B cell (primary cell): ENCODE data around the gene SELE. TPM values are rescaled to one million over a fixed set of nuclear protein-coding genes. Genes with fewer than 3 reads are reported as not detected.

Source experiments
- ATAC-seq: fragments of 200-7000 bp; cut with Tn5 transposase; one replicate; pipeline ENCODE4 v1.10.0; 2021; ENCODE audit warnings: low read depth, mild to moderate bottlenecking, moderate number of reproducible peaks, moderate library complexity
- CTCF ChIA-PET: fragments of 350-600 bp; sonication (Branson Sonifier 250); formaldehyde crosslinking; loops from one replicate; lab custom pipeline; 2021; ENCODE audit warnings: antibody characterized with exemption, inconsistent platforms; lab: Charles Lee
- POLR2A ChIA-PET: fragments of 350-600 bp; sonication (Branson Sonifier 250); formaldehyde crosslinking; loops from one replicate; lab custom pipeline; 2021; ENCODE audit warnings: antibody characterized with exemption; lab: Charles Lee
- DNase-seq: peaks from one replicate; pipeline ENCODE4 v3.0.0; 2013
- H2AFZ ChIP-seq: 2 replicates; pipeline ENCODE4 v1.6.1; 2012; ENCODE audit warnings: mild to moderate bottlenecking, low read depth, low read length; ENCODE audit not compliant: insufficient read depth, poor library complexity, severe bottlenecking
- H3K27ac ChIP-seq, 2 donors: 1 replicate in 1 of 2; 2 replicates in 1 of 2; pipeline ENCODE4 v1.5.1; 2012 to 2013; ENCODE audit warnings: low read length in 2 of 2, mild to moderate bottlenecking in 2 of 2, moderate library complexity in 1 of 2
- H3K27me3 ChIP-seq, 4 experiments: fragments of 200-600 bp in 1 of 4; sonication (generic) in 1 of 4; replicated peaks in 1 of 4; 1 replicate in 2 of 4; 2 replicates in 2 of 4; pipeline versions ENCODE4 v1.6.1 to v1.7.0; 2013 to 2016; ENCODE audit warnings: low read length in 3 of 4, mild to moderate bottlenecking in 2 of 4, mixed read lengths in 1 of 4, moderate library complexity in 1 of 4; ENCODE audit not compliant: insufficient read depth in 4 of 4, control insufficient read depth in 3 of 4; ENCODE audit errors: control extremely low read depth in 1 of 4
- H3K36me3 ChIP-seq, 2 experiments: replicated peaks in 1 of 2; 1 replicate in 1 of 2; 2 replicates in 1 of 2; pipeline versions ENCODE4 v1.6.1 to v1.7.1; 2013; ENCODE audit warnings: low read length in 1 of 2; ENCODE audit not compliant: insufficient read depth in 2 of 2, control insufficient read depth in 1 of 2; ENCODE audit errors: control extremely low read depth in 1 of 2, extremely low read depth in 1 of 2
- H3K4me1 ChIP-seq, 2 donors: fragments of 200-600 bp in 1 of 2; sonication (generic) in 1 of 2; 1 replicate in 1 of 2; 2 replicates in 1 of 2; pipeline versions ENCODE4 v1.5.1 to v1.6.1; 2013 to 2017; ENCODE audit warnings: low read length in 2 of 2; ENCODE audit not compliant: control insufficient read depth in 2 of 2, insufficient read depth in 2 of 2
- H3K4me2 ChIP-seq: replicated peaks from 2 replicates; pipeline ENCODE3; 2012; ENCODE audit warnings: mild to moderate bottlenecking, low read depth, low read length; ENCODE audit not compliant: poor library complexity, severe bottlenecking
- H3K4me3 ChIP-seq, 5 experiments: fragments of 200-600 bp in 1 of 5; sonication (generic) in 1 of 5; 1 replicate in 3 of 5; 2 replicates in 2 of 5; pipeline versions ENCODE4 v1.5.1 to v1.7.0; 2011 to 2016; ENCODE audit warnings: low read length in 4 of 5, mild to moderate bottlenecking in 4 of 5, low read depth in 2 of 5, control low read depth in 1 of 5, moderate library complexity in 1 of 5; ENCODE audit not compliant: insufficient read depth in 1 of 5; ENCODE audit errors: control extremely low read depth in 1 of 5, extremely low read depth in 1 of 5
- H3K79me2 ChIP-seq: fragments of 200-600 bp; sonication (generic); one replicate; pipeline ENCODE4 v1.6.0; 2016; ENCODE audit warnings: low read length; ENCODE audit not compliant: control insufficient read depth, insufficient read depth
- H3K9ac ChIP-seq: fragments of 200-600 bp; sonication (generic); 2 replicates; pipeline ENCODE4 v1.6.1; 2017; ENCODE audit warnings: mild to moderate bottlenecking, low read length, moderate library complexity
- H3K9me3 ChIP-seq, 3 donors: one replicate each; pipeline versions ENCODE4 v1.6.1 to v1.7.1; 2013; ENCODE audit warnings: low read length in 2 of 3; ENCODE audit not compliant: control insufficient read depth in 2 of 3, insufficient read depth in 1 of 3; ENCODE audit errors: control extremely low read depth in 1 of 3
- H4K20me1 ChIP-seq: 2 replicates; pipeline ENCODE4 v1.6.0; 2012; ENCODE audit warnings: mild to moderate bottlenecking, low read length; ENCODE audit not compliant: insufficient read depth, control insufficient read depth, poor library complexity, severe bottlenecking
- H3K27ac Mint-ChIP-seq: one replicate; pipeline ENCODE4 v1.8.0; 2021; ENCODE audit warnings: mixed read lengths
- H3K27me3 Mint-ChIP-seq: one replicate; pipeline ENCODE4 v1.8.0; 2021; ENCODE audit warnings: mixed read lengths
- H3K4me1 Mint-ChIP-seq: one replicate; pipeline ENCODE4 v1.8.0; 2021; ENCODE audit warnings: mixed read lengths
- H3K4me3 Mint-ChIP-seq: one replicate; pipeline ENCODE4 v1.8.0; 2021; ENCODE audit warnings: mixed read lengths
- H3K9me3 Mint-ChIP-seq: one replicate; pipeline ENCODE4 v1.8.0; 2022; ENCODE audit warnings: mixed read lengths; ENCODE audit not compliant: insufficient read depth
- EZH2 ChIP-seq: IDR thresholded peaks from 2 replicates; pipeline ENCODE4 v1.6.1; 2012; ENCODE audit warnings: borderline replicate concordance, low read depth, mild to moderate bottlenecking, moderate library complexity, low read length; ENCODE audit not compliant: insufficient read depth, poor library complexity, severe bottlenecking
- WGBS: methylation state at CpG from one replicate; pipeline ENCODE4 v1.1.5; 2013; ENCODE audit warnings: missing lambda C conversion rate; ENCODE audit not compliant: insufficient coverage; 5-methylcytosine and 5-hydroxymethylcytosine counted together
- intact Hi-C: fragments of 100-400 bp; cut with micrococcal nuclease; formaldehyde crosslinking; loops from one replicate; pipeline ENCODE4 v1.10.0; 2022
- polyA plus RNA-seq: library from polyadenylated mRNA; depleted of rRNA; stranded (reverse); fragments of >200 nt; gene quantifications from 2 replicates; pipeline ENCODE4 v1.2.3, GENCODE V29; 2012
- total RNA-seq, 2 donors: library from RNA; stranded (reverse); fragments of 120-200 nt in 1 of 2; gene quantifications; 1 replicate in 1 of 2; 2 replicates in 1 of 2; pipeline versions ENCODE4 v1.2.3 to v1.2.4, GENCODE V29; 2013 to 2022
- TF ChIP-seq, protein P1 (sequence below): fragments of 200-600 bp; IDR thresholded peaks from one replicate; pipeline ENCODE4 v1.8.0; 2022; ENCODE audit warnings: antibody characterized with exemption, mild to moderate bottlenecking

Gene SELE
- total and polyA plus RNA-seq, 2 donors (not counting 1 experiment from before 2014, with no cell fraction given): not detected

DNA sequence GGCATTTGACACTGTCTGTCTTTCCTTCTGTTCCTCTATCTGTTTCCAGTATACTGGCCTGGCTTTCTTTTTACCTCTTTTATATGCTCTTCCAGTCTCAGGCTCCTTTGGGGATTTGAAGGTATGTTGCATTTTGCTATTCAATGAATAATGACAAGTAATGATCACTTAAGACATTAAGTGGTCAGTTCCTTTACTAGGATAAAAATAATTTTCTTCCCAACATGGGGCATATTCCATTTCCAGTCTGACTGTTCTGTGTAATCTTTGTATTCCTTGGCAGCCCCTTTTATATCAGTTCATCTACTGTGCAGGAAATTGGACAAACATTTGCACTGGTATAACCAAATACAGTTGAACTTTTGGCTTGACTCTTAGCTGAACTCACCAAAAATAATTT, 45.3 kb upstream of the SELE start:
- no peak for ATAC-seq
- no peak for DNase-seq
- Histone ChIP-seq H2AFZ (no peak overlapping the region), H3K9ac (no peak overlapping the region), H3K79me2 (no peaks in the 10 kb centered on the region), H3K27me3 (peaks cover 0 to 14% (median 5%) of the 10 kb centered on the region in 4 experiments), H3K4me1 (no peaks in the 10 kb centered on the region), H3K27ac (no peak overlapping the region), H3K9me3 (no peaks in the 10 kb centered on the region), H3K4me3 (no peak overlapping the region), H3K4me2 (no peak overlapping the region), H4K20me1 (no peaks in the 10 kb centered on the region), H3K36me3 (no peaks in the 10 kb centered on the region)
- POLR2A ChIA-PET: no interaction called here
- intact Hi-C loops: no loop called here
- Mint-ChIP-seq H3K9me3 (no peaks in the 10 kb centered on the region), H3K27ac (no peak overlapping the region), H3K4me1 (no peaks in the 10 kb centered on the region), H3K4me3 (no peak overlapping the region), H3K27me3 (peaks cover 30% of the 10 kb centered on the region)
- CTCF ChIA-PET: no interaction called here
- TF ChIP-seq, protein P1, sequence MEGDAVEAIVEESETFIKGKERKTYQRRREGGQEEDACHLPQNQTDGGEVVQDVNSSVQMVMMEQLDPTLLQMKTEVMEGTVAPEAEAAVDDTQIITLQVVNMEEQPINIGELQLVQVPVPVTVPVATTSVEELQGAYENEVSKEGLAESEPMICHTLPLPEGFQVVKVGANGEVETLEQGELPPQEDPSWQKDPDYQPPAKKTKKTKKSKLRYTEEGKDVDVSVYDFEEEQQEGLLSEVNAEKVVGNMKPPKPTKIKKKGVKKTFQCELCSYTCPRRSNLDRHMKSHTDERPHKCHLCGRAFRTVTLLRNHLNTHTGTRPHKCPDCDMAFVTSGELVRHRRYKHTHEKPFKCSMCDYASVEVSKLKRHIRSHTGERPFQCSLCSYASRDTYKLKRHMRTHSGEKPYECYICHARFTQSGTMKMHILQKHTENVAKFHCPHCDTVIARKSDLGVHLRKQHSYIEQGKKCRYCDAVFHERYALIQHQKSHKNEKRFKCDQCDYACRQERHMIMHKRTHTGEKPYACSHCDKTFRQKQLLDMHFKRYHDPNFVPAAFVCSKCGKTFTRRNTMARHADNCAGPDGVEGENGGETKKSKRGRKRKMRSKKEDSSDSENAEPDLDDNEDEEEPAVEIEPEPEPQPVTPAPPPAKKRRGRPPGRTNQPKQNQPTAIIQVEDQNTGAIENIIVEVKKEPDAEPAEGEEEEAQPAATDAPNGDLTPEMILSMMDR: no peak
- no peak for TF ChIP-seq EZH2

DNA sequence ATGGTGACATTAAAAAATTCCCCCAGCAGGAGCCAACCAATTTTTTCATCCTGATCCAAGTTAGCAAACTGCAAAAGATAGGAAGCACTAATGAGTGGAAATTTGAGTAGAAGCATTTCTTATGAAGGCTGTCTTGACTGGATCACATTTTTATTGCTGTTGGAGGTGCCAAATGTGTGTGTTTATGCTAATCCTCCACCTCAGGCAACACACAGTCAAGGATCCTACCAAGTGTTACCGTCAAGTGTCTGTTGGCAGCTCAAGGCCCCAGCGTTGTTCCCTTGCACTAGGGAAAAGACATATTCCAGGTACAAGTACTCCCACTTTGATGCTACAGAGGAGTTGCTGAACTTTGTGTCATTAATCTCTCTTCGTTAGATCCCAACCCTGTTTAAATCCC, 42.6 kb upstream of the SELE start:
- H3K4me2 ChIP-seq: no peak overlapping the region
- ATAC-seq: no peak
- TF ChIP-seq EZH2: no peak
- TF ChIP-seq, protein P1: no peak
- no peaks in the 10 kb centered on the region for H3K27me3 ChIP-seq
- 89% methylated on average over 3 of the region's 3 CpGs for WGBS
- Mint-ChIP-seq H3K27ac (no peak overlapping the region), H3K4me3 (no peak overlapping the region), H3K4me1 (no peaks in the 10 kb centered on the region), H3K27me3 (peaks cover 12% of the 10 kb centered on the region), H3K9me3 (no peaks in the 10 kb centered on the region)
- no peak overlapping the region for H3K4me3 ChIP-seq
- H3K9ac ChIP-seq: no peak overlapping the region
- ChIA-PET POLR2A (no interaction called here), CTCF (no interaction called here)
- no peaks in the 10 kb centered on the region for H3K36me3 ChIP-seq
- H3K79me2 ChIP-seq: no peaks in the 10 kb centered on the region
- no peak overlapping the region for H2AFZ ChIP-seq
- no peaks in the 10 kb centered on the region for H3K9me3 ChIP-seq
- H3K27ac ChIP-seq: no peak overlapping the region
- intact Hi-C loops: no loop called here
- H4K20me1 ChIP-seq: no peaks in the 10 kb centered on the region
- H3K4me1 ChIP-seq: no peaks in the 10 kb centered on the region
- no peak for DNase-seq
